GM13977 (cell line): ENCODE results near the gene ANKMY2.
"Not testable (repeated sequence)": the region's sequence is repeated elsewhere in the genome, so short reads cannot be mapped to it uniquely, and the experiment has no call there.

Source experiments
- DNase-seq: peaks from one replicate; pipeline ENCODE4 v3.0.0; 2012; ENCODE audit warnings: low spot score
- in situ Hi-C: fragments of 300-500 bp; cut with MboI; formaldehyde crosslinking; loops from one replicate; pipeline ENCODE4 v1.12.0; 2022; ENCODE audit warnings: low sequenced_read_pairs, low pct_unique_long_range_greater_than_20kb, mixed read lengths, inconsistent platforms; ENCODE audit not compliant: unreplicated experiment
- TF ChIP-seq, protein P1 (sequence below): IDR thresholded peaks from 2 replicates; pipeline ENCODE4 v1.5.1; 2012; ENCODE audit warnings: mild to moderate bottlenecking, control low read depth; ENCODE audit not compliant: insufficient read depth; ENCODE audit errors: extremely low read depth, missing control alignments

Gene ANKMY2

DNA sequence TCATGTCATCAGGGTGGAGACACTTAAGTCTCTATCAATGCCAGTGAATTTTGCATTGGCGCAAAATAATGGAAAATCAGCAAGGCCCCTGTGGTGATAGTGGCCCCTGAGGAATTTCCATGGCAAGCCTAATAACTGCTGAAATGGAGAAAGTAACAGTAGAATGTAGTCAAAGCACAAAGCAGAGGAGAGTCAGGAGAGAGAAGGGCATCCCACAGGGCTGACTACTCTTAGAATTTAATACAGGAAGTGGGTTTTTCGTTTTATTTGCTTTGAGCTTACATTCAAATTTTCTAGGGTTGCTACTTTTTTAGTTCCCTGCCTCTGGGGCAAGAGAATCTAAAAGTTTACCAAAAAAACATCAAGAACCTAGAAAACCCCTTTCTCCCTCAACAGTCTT lies 39.4 kb upstream of the ANKMY2 start:
- in situ Hi-C loops = no loop called here
- DNase-seq = no peak
- TF ChIP-seq, protein P1, sequence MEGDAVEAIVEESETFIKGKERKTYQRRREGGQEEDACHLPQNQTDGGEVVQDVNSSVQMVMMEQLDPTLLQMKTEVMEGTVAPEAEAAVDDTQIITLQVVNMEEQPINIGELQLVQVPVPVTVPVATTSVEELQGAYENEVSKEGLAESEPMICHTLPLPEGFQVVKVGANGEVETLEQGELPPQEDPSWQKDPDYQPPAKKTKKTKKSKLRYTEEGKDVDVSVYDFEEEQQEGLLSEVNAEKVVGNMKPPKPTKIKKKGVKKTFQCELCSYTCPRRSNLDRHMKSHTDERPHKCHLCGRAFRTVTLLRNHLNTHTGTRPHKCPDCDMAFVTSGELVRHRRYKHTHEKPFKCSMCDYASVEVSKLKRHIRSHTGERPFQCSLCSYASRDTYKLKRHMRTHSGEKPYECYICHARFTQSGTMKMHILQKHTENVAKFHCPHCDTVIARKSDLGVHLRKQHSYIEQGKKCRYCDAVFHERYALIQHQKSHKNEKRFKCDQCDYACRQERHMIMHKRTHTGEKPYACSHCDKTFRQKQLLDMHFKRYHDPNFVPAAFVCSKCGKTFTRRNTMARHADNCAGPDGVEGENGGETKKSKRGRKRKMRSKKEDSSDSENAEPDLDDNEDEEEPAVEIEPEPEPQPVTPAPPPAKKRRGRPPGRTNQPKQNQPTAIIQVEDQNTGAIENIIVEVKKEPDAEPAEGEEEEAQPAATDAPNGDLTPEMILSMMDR = no peak

DNA sequence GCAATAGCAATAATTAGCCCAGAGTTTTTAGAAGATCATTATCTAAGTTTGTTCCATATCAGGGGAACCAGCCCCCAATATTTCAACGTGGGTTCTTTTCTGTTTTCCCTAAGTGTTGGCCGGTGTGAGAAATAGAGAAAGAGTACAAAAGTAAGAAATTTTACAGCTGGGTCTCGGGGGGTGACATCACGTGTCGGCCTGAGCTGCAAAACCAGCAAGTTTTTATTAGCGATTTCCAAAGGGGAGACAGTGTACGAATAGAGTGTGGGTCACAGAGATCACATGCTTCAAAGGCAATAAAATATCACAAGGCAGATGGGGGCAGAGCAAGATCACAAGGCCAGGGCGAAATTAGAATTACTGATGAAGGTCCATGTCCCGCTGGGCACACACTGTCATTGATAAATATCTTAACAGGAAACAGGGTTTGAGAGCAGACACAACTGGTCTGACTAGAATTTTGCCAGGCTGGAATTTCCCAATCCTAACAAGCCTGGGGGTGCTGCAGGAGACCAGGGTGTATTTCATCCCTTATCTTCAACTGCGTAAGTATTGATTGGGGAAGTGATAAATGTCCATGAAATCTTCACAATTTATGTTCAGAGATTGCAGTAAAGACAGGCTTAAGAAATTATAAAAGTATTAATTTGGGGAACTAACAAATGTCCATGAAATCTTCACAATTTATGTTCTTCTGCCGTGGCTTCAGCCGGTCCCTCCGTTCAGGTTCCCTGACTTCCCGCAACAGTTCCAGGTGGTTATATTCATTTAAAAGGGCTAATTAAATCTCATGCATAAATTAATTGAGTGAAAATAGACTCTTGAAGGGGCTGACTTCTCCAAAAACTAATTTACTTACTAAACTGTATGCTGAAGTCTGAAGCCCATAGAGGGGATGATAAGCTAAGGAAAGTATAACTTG lies 33.4 kb upstream of the ANKMY2 start:
- DNase-seq, in situ Hi-C loops: not testable (repeated sequence)

DNA sequence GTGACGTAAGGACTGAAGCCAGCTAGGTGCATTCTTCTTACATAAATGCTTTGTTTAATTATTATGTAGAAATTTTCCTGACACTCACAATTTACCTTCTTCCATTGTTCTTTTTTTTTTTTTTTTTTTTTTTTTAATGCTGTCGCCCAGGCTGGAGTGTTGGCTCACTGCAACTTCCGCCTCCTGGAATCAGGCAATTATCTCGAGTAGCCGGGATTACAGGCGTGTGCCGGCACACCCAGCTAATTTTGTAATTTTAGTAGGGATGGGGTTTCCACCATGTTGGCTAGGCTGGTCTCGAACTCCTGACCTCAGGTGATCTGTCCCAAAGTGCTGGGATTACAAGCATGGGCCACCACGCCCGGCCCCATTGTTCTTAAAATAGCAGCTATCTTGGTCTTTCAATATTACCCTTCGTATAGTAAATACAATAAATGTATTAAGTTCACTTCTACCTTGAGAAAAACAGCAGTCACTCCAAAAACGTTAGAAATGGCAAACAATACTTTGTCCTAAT lies 32.5 kb upstream of the ANKMY2 start:
- TF ChIP-seq, protein P1 = no peak
- in situ Hi-C loops = no loop called here
- no peak for DNase-seq

DNA sequence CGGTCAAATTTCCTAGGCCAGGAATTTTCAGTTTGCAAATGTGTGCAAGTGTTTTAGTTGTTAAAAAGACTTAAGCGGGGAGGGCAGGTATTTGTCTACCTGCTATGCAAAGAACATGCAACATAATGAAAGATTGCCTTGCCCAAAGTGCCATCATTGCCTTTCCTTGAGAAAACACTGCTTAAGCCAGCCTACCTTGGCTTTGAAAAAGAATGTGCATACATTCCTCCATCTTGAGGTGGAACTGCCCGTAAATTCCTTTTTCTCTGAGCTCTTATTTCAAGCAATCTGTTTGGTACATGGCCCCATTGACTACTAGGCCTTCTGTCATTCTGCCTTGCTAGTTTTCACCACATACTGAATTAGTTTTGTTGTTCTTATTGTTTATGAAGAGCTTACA lies 29.7 kb upstream of the ANKMY2 start:
- TF ChIP-seq, protein P1 = no peak
- in situ Hi-C loops = no loop called here
- no peak for DNase-seq

GRCh38 chr7:16671811-16672210 lies 26.3 kb upstream of the ANKMY2 start:
- TF ChIP-seq, protein P1 = no peak
- no peak for DNase-seq
- in situ Hi-C loops = no loop called here

DNA sequence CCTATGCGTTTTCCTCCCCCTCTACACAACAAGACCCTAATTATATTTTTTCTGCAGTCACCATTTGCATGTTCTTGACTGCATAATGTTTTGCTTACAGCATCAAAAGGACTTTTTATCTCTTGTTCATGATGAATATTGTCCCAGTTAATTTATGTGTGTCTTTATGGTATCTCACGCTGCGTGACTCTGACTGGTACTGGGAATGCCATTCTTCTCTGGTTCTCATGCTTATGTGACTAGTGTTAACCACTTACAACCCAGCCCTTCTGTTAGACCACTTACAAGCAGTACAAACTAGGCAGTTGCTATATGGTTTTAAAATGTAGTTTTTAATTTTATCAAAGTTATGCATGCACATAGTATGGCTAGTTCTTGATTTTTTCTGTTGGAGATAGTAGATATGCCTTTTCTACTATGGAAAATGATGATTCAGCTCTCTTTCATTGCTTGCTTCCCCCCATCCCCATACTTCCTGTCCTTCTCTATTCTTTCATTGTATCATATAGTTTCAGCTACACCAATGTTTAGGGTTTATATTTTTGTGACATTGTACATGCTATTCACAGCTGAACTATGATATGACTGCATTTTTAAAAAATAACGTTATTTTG lies 25.3 kb upstream of the ANKMY2 start:
- in situ Hi-C loops = no loop called here
- TF ChIP-seq, protein P1 = no peak
- DNase-seq = no peak

DNA sequence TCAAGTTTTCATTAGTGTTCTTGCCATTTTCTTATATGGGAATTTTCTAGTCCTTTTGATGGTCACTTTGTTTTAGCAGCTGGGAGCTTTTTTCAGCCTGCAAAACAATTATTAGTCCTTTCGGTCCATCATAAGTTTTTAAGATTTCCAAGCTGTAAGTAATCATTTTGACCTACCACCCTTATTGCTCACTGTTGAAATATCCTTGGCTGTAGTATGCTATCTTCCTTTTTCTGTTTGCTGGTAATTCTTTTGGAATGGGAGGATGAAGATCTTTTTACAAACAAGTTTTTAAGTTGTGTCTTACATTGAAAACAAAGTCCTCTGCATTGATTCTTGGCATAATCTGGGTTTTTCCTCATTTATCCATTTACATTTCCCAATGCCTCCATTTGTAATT lies 24.5 kb upstream of the ANKMY2 start:
- in situ Hi-C loops = no loop called here
- no peak for DNase-seq
- TF ChIP-seq, protein P1 = no peak
